GM21717 (cell line): ENCODE data around the gene XAB2.

Source experiments
- ATAC-seq: cut with Tn5 transposase; IDR thresholded peaks from one replicate; pipeline ENCODE4 v1.9.1; 2021; ENCODE audit warnings: mild to moderate bottlenecking, moderate library complexity; ENCODE audit not compliant: unreplicated experiment

The XAB2 gene

DNA sequence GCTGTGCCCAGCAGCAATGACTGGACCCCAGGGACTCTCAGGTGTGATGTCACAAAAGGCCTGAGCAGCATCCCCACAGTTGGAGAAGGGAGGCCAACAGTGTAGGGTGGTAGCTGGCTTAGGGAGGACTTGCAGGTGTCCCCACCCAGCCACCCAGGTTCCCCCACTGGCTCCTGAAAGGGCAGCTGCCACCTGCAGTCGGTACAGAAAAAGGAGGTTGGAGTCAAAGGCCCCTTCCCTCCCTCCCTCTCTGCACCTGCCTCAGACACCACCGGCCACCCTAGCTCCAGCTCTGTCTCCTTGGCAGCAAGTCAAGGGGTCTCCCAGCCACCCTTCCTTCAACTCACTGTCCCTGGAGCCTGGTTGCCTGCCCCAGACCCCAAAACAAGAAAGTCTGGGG lies 4.4 kb upstream of the XAB2 start, which contains the start of gene PCP2:
Gene PCP2, minus strand, starts transcription at position 22 of the 400 bp plus-strand sequence. CDS start 262 bp downstream, outside the sequence.
- no peak for ATAC-seq

DNA sequence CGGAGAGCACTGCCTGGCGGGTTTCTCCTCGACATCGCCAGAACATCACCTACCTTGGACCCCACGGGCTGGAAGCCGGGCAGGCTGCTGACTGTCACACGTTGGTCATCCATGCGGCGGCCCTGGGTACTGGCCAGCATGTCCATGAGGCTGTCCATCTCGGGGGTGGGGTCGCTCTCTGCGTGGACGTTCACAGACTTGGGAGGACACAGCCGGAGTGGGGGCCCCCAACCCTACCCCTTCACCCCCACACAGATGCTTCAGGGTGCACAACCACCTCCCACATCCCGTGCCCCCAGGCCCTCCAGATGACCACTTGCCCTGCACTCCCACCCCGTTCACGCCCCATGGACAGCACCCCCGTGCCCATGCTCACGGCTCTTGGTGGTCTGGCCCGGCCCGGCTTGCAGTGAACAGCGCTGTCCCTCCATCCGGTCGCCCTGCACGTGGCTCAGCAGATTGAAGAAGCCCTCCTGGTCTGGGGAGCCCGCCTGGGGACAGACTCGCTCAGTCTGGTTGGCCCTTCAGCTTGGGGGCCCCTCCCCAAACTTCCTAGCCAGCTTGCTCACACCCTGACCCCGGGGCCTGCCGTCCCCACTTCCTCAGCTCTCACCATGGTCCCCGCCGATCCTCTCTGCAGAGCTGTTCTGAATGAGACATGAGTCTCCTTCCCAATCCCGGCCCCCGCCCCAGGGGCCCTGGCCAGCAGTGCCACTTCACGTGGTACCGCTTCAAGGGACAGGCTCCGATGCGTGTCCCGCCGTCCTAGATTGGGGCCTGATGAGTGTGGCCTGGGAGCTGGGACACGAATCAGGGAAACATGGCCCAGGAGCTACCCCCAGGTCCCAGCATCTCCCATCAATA lies 3.2 kb upstream of the XAB2 start:
- no peak for ATAC-seq

DNA sequence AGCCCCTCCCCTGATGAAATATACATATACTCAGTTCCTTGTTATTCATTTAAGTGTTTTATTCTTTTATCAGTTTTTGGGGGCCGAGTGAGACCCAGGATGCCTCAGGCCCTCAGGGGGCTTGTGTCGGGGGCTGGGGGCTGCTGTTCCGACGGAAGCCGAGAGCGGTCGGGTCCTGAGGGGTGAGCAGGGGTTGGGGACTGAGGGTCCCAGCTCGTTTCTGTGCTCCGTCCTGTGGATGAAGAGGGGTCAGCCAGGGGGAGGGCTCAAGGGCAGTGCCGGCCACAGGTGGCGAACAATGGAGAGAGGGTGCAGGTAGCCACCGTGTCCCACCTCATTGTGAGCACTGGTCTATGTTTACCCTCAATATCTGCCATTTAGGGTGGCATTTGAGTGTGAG lies 2.2 kb upstream of the XAB2 start:
- no peak for ATAC-seq

DNA sequence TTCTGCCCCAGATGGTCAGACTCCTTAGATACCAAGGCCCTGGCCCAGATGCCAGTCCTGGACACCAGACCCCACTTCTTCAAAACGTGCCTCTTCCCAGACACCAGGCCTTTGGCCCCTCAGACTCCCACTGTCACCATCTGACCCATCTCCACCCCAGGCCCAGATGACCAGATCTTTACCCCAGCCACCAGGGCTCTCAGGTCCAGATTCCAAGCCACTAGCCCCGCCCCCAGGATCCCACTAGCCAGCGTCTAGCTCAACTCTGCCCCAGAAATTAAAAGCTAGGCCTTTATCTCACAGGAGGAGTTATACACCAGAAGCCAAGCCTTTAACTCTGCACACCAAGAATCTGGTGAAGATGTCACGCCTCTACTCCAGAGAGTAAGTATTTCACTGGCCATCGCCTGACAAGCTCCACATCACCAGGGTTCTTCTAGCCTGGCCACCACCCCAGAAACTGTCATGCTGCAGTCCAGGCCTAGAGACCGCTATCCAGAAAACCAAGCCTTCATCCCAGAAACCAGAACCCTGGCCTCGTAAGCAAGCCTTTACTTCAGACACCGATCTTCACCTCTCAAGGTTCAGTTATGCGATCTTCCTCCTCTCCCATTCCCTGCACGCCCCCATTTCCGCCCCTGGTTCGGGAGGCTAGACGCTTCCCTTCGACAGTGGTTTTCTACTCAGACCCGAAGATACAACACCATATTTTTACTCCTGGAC lies 595 bp downstream of the XAB2 start:
- no peak for ATAC-seq

DNA sequence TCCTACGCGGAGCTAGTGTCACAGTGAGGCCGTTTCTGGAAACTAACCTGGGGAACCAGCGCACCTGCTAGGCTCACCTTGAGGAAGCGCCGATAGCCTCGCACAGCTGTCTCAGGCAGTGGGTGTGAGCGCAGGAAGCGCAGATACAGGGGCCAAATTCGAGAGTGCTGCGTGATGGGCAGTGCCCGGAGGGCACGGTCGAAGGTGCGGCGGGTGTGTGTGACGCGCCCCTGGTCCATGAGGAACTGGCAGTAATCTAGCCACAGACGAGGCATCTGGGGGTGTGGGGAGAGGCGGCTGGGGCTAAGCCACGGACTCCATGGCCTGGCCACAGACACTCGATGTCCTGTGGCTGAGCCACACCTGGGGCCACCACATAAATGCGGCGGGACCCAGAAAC lies 2.2 kb downstream of the XAB2 start:
- no peak for ATAC-seq

DNA sequence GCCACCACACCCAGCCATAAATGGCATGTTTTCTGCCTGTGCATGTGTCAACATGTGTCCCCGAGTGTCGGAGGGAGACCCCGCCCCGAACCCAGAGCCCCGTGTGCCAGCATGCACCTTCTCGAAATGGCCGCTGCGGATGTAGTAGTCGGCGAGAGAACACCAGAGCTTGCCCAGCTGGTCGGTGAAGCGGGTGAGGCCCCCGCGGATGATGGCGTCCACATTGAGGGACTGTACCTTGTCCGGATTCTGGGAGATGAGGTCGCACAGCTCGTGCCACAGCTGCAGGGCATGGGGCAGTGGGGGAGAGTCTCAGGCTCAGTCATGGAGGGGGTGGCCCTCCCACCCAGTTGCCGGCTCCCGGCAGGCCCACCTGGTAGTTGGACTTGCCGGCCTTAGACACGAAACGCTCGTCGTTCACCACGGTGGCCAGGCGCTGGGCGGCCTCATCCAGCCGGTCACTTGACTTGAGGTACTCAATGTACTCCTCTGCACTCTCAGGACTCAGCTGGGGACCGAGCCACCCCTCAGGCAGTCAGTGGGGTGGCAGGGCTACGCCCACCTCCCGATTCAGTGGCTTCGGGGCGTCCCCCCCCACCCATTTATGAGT lies 3.5 kb downstream of the XAB2 start:
- no peak for ATAC-seq

DNA sequence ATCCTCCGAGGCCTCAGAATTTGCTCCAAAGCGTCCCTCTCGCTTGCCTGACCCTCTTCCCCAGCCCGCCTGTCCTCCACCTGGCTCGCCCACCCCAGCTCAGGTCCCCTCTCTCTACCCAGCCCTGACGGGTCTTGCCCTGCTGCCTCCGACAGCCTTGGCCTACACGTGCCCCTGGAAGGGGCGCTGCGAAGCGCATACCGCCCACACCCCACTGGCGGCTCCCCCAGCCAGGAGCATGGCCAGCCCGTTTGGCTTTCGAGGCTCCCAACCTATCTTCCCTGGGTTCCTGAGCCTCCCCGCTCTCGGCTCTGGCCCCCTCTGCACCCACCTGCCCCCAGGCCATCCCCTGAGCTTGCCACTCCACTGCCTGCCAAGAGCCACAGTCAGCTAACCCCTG lies 4.5 kb downstream of the XAB2 start:
- ATAC-seq, result no peak

DNA sequence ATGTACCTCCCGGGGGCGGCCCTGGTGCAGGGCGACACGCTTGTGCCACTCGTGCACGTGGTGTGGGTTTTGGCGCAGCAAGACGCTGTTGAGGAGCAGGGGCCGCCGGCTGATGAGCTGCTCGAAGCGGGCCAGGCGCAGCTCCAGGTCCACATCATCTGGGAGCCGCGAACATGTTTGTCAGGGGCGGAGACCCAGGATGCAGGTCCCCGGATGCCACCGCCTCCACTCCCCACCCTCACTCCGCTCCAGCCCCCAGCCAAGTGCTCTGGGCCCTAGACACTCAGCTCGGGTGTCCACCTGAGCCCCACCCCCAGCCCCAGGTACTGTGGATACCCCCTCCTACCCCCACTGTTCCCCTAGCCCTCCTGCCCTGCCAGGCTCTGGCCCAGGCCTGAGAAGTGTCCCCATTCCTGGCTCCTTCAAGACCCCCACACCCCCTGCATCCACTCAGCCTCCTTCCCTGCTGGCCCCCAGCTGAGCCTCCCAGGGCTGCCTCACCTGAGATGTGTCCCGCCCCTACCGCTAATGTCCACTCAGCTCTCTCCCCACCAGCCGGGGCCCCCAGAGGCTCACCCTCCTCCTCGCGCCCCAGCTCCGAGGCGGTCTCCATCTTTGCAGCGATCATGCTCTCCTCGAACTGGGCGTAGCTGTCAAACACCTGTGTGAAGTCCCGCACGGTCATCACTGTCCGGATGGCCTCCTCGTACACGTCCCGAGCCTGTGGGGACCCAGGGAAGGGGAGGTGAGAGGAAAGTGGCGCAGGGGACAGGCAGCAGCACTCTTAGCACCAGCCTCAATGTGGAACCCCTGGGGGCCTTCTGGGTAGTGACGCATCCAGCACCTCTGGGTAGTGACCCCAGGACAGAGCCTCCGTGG lies 5.4 kb downstream of the XAB2 start:
- ATAC-seq, result no peak

DNA sequence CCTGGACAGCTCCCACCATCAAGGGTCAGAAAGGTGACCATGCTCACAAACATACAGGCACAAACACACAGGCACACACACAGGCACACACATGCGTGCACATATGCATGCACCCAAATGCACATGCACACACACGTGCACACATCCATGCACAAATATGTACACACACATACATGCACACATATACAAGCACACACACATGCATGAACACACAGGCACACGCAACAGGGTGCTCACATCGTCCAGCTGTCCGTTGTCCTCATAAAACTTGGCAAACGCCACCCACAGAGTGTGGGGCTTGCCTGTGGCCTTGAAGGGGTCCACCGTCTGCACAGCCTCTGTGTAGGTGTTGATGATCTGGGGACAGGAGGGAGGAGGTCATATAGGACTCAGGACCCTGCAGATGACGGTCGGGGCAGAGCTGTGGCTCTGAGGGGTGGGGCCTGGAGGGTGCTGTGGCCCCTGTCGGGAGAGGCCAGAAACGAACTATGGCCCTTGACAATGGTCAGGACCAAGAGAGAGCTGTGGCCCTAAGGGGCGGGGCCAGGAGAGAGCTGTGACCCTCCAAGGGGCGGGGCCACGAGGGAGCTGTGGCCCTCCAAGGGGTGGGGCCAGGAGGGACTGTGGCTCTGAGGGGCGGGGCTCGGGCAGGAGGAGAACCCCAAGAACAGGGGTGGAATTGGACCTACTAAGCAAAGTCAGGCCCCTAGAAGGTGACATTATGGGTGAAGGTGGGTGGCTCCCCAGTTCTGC lies 6.2 kb downstream of the XAB2 start:
- ATAC-seq, result no peak

DNA sequence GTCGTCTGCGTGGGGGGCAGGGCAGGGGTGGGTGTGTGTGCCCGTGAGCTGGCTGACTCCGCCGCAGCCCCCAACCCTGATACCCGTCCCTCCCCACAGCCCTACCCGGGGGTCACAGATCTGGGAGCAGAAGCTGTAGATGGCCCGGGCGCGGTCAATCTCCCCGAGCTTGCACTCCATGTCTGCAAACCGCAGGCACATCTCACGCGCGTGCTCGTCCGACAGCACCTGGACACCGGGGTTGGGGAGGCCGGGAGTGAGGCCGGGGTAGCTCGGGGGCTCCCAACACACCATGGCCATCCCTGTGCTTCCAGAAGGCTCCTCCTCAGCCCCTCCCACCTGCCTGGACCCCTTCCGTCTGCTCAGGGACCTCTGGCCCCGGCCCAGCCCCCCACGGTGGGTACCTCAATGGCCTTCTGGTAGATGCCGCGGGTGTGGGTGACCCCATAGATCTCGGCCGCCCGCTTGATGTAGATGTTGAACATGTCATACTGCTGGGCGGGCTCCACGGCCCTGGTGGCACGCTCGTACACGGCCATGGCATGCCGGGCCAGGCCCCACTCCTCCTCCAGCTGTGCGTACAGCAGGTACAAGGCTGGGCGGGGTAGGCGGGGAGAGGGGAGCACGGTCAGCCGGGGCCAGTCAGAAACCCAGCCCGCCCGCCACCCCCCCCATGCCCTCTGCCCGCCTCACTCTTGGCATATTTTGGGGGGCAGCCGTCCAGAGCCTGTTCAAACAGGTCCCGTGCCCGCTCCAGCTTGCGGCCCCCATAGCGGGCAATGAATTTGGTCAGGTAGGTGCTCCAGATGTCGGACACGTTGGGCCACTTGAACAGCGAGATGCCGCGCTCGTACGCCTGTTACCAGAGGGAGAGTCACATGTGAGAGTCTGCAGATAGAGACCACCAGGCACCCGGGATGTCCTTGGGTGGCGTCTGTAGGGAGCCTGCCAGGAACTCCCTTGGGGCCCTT lies 8.6 kb downstream of the XAB2 start:
- ATAC-seq, result no peak

DNA sequence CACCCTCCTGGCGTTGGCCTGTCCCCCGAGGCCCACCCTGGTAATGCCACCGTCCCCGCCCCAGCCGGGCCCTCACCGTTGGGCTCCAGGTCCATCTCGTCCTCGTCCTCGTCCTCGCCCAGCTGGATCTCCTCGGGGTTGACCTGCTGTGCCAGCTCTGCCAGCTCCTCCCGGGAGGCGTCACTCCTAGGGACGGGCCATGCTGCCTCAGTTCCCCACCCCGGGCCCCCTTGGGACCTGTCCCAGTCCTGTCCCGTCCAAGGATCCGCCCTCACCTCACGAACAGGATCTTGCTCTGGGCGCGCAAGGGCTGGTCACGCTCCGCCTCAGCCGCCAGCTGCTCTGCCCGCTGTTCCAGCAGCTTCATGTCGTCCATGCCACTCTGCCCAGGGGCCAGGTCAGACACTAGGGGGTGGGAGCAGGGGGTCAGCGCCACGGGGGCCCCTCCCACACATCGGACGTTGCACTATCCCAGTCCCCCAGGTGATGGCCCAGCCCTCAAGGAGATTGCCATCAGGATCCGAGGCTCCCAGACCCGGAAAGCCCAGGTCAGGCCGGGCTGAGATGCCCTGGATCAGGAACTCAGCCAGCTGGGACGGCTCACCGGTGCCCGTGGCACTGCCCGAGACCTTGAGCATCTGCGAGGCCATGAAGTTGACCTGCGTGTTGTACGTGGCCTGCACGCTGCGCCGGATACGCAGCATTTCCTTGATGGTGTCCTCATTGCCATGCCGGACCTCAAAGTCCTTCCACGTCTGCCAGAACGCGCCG lies 9.5 kb downstream of the XAB2 start:
- no peak for ATAC-seq

DNA sequence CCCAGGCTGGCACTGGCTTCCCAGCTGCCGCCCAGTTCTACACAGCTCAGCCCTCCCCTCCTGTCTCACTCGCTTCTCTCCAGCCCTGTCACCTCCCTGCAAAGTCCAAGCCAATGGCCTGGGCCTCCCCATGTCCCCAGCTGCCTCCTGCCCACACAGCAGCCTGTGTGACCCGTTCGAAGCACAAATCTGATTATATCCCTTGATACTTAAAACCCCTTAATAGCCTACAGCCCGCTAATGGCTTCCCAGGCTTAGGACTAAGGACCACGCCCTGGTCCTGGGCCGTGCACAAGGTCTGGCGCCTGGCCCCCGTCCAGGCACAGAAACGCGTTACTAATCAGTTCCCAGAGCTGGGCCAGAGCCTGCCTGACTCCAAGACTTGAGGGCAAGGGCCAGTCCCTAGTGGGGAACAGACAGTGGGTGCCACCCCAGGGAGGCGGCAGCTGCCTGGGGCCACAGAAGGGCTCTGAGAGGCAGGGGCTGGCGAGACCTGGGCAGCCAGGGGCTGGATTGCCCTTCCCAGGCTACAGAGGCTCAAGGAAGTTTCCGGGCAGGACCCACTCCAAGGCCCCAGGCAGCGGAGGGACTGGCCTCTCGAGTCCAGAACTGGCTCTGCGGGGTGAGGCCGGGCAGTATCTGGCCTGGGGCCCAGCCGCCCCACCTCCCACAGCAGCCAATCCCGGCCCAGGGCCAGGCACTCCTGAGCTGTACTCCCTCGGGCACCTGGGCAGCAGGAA lies 10.4 kb downstream of the XAB2 start:
- no peak for ATAC-seq

DNA sequence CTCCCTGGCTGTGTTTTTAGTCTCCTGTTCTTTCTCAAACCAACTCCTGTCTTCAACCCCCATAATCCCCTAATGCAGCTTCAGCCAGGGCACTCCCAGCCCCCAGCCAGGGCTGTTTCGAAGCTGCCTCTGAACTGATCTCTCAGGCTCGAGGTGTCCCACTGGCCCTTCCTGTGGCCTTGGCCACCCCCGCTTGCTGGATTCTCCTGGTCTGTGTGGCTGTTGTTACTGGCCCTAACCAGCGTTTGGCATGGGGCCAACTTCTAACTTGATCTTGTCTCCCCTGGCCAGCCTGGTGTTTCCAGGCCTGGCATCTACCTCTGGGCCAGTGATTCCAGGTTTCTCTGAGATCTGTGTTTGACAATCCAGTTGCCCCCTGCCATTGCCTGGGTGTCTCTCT lies 11.0 kb downstream of the XAB2 start:
- ATAC-seq, result no peak

DNA sequence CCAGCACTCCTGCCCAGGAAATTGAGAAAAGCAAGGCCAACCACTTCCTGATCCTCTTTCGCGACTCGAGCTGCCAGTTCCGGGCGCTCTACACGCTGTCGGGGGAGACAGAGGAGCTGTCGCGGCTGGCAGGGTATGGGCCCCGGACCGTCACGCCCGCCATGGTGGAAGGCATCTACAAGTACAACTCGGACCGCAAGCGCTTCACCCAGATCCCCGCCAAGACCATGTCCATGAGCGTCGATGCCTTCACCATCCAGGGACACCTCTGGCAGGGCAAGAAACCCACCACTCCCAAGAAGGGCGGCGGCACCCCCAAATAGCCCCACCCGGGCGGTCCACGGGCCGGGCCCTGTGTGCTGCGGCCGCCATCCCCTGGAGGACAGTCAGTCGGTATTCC lies 11.6 kb downstream of the XAB2 start:
- no peak for ATAC-seq

DNA sequence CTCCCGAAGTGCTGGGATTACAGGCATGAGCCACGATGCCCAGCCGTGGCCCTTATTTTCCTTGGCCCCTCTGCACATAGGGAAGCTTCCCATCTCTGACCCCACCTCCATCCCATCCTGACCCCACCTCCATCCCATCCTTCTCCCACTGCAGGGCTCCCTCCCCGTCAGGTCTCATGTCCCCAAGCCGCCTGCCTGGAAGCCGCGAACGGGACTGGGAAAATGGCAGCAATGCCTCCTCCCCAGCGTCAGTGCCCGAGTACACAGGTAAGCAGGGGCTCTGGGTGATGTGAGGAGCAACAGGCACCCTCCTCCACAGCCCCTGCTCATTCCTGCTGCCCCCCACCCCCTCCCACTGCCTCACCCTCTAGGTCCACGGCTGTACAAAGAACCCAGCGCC lies 12.2 kb downstream of the XAB2 start:
- no peak for ATAC-seq

DNA sequence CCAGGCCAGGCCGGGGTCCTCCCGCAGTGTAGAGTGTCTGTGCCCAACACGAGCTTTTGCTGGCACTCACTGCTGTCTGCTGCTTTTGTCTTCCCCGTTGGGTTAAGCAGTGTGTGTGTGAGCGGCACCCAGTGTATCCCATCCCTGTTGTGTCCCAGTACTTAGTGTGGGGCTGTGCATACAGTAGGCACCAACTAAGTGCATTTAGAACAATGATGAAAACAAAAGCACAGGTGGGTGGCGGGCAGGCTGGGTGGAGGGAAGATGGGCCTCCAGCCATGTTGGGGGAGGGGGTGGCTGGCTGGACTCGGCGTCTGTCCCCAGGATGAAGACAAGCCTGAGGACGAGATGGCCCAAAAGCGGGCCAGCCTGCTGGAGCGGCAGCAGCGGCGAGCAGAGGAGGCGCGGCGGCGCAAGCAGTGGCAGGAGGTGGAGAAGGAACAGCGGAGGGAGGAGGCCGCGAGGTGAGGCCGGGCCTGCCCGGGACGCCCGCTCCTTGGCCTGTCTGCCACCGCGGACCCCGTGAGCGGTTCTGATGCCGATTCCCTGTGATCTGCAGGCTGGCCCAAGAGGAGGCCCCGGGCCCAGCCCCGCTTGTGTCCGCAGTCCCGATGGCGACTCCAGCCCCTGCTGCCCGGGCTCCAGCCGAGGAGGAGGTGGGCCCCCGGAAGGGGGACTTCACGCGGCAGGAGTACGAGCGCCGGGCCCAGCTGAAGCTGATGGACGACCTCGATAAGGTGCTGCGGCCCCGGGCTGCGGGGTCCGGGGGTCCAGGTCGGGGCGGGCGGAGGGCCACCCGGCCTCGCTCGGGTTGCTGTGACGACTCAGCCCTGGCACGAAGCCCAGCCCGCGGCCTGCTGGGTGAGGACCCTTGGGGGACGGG lies 14.2 kb downstream of the XAB2 start:
- no peak for ATAC-seq
